Measurements from ENCODE around the gene EEA1. TPM values are rescaled to one million over a fixed set of nuclear protein-coding genes. Genes with fewer than 3 reads are reported as not detected.

EEA1 gene
- total and polyA plus RNA-seq, 9 donors, result 5.0 to 41.1 (median 32.1) TPM

GRCh38 chr12:92747151-92747550 is 181.9 kb downstream of the EEA1 start:
- Histone ChIP-seq H3K27ac (no peak overlapping the region), H3K36me3 (no peaks in the 10 kb centered on the region), H3K4me3 (no peak overlapping the region), H3K9me3 (no peaks in the 10 kb centered on the region), H3K27me3 (no peaks in the 10 kb centered on the region), H3K4me1 (ENCODE audit: insufficient read depth) (no peaks in the 10 kb centered on the region)
- intact Hi-C loops (cut with DNase I), result no loop called here
- no peak for DNase-seq
- 80 to 83% (median 82%) methylated on average over 1 of the region's 1 CpG for WGBS, 3 donors
- TF ChIP-seq CTCF (IDR thresholded peaks at IDR 0.05) (no peak), EP300 (IDR thresholded peaks at IDR 0.05) (no peak), POLR2A (IDR thresholded peaks at IDR 0.05) (no peak)

- no peaks in the 10 kb centered on the region for H3K9me3 ChIP-seq
- no peaks in the 10 kb centered on the region for H3K27me3 ChIP-seq
- intact Hi-C loops (cut with DNase I), result no loop called here
- 27 to 57% (median 31%) methylated on average over 4 of the region's 4 CpGs for WGBS, 3 donors
- H3K4me3 ChIP-seq, result no peak overlapping the region
- no peaks in the 10 kb centered on the region for H3K36me3 ChIP-seq
- peak; percentile 14 to 69 (median 41) for DNase-seq
- no peaks in the 10 kb centered on the region for H3K4me1 ChIP-seq (ENCODE audit: insufficient read depth)
- H3K27ac ChIP-seq, result no peak overlapping the region
- no peak for TF ChIP-seq CTCF (IDR thresholded peaks at IDR 0.05)
- no peak for TF ChIP-seq POLR2A (IDR thresholded peaks at IDR 0.05)
- TF ChIP-seq EP300 (IDR thresholded peaks at IDR 0.05), result no peak
Observed at GRCh38 chr12:92745856-92746550, 183.1 kb downstream of the EEA1 start.

- WGBS, 3 donors, result 70 to 76% (median 75%) methylated on average over 3 of the region's 3 CpGs
- Histone ChIP-seq H3K27me3 (no peaks in the 10 kb centered on the region), H3K36me3 (no peaks in the 10 kb centered on the region), H3K9me3 (no peaks in the 10 kb centered on the region), H3K4me1 (ENCODE audit: insufficient read depth) (no peaks in the 10 kb centered on the region), H3K27ac (no peak overlapping the region), H3K4me3 (no peak overlapping the region)
- no peak for DNase-seq
- intact Hi-C loops (cut with DNase I), result no loop called here
- TF ChIP-seq POLR2A (IDR thresholded peaks at IDR 0.05) (no peak), CTCF (IDR thresholded peaks at IDR 0.05) (no peak), EP300 (IDR thresholded peaks at IDR 0.05) (no peak)
Observed at GRCh38 chr12:92743026-92743425, 186.1 kb downstream of the EEA1 start.

- no peak for DNase-seq
- no peaks in the 10 kb centered on the region for H3K36me3 ChIP-seq
- no peaks in the 10 kb centered on the region for H3K9me3 ChIP-seq
- H3K4me3 ChIP-seq, result no peak overlapping the region
- intact Hi-C loops (cut with DNase I), result no loop called here
- no peak for TF ChIP-seq CTCF (IDR thresholded peaks at IDR 0.05)
- no peaks in the 10 kb centered on the region for H3K27me3 ChIP-seq
- H3K4me1 ChIP-seq (ENCODE audit: insufficient read depth), result no peaks in the 10 kb centered on the region
- no peak overlapping the region for H3K27ac ChIP-seq
Observed at GRCh38 chr12:92740411-92740810, 188.7 kb downstream of the EEA1 start.
